ENCODE data around the gene TUBA3D. TPM values are rescaled to one million over a fixed set of nuclear protein-coding genes. Genes with fewer than 3 reads are reported as not detected.
"Not testable (repeated sequence)": the region's sequence is repeated elsewhere in the genome, so short reads cannot be mapped to it uniquely, and the experiment has no call there.

The TUBA3D gene
- total and polyA plus RNA-seq, 2 experiments from 2014 or later = not detected

- Histone ChIP-seq H3K36me3 (ENCODE audit: low read depth) (no peaks in the 10 kb centered on the region), H3F3A (ENCODE audit: insufficient read depth) (no peaks in the 10 kb centered on the region), H3K9me2 (ENCODE audit: insufficient read depth) (no peaks in the 10 kb centered on the region), H4K20me1 (ENCODE audit: insufficient read depth) (no peaks in the 10 kb centered on the region), H3K4me2 (ENCODE audit: unreplicated experiment) (no peak overlapping the region), H3K4me3 (no peak overlapping the region), H2AFZ (no peak overlapping the region), H3K9ac (no peak overlapping the region), H3K4me1 (ENCODE audit: insufficient read depth) (no peaks in the 10 kb centered on the region), H3K9me3 (ENCODE audit: low read depth) (no peaks in the 10 kb centered on the region), H3K27me3 (replicated peaks; ENCODE audit: insufficient read depth) (no peaks in the 10 kb centered on the region), H3K27ac (no peak overlapping the region), H3K79me2 (ENCODE audit: insufficient read depth) (no peaks in the 10 kb centered on the region)
- WGBS, 2 experiments (ENCODE audit: low coverage in 1 of 2, low lambda C conversion rate in 2 of 2, missing lambda C conversion rate in 2 of 2) = 67 to 78% methylated on average over 3 to 19 of the region's 19 CpGs
- TF ChIP-seq EZH2phosphoT487 (IDR thresholded peaks at IDR 0.05; ENCODE audit: insufficient read depth, low read depth) (no peak), EZH2 (IDR thresholded peaks at IDR 0.05; ENCODE audit: insufficient read depth, poor library complexity, severe bottlenecking) (no peak)
- DNase-seq = no peak
- in situ Hi-C loops (cut with MboI) = no loop called here
These were observed 30.0 kb upstream of the TUBA3D start for GRCh38 chr2:131445896-131446295.

GRCh38 chr2:131447981-131448380, 27.9 kb upstream of the TUBA3D start:
- H3K4me2 ChIP-seq (ENCODE audit: unreplicated experiment); H3K36me3 ChIP-seq (ENCODE audit: low read depth); H3K9me2 ChIP-seq (ENCODE audit: insufficient read depth); H3K79me2 ChIP-seq (ENCODE audit: insufficient read depth); in situ Hi-C loops (cut with MboI); H4K20me1 ChIP-seq (ENCODE audit: insufficient read depth); H3F3A ChIP-seq (ENCODE audit: insufficient read depth); H3K27ac ChIP-seq; DNase-seq; H3K27me3 ChIP-seq (replicated peaks; ENCODE audit: insufficient read depth); H3K4me3 ChIP-seq; H3K9me3 ChIP-seq (ENCODE audit: low read depth); H2AFZ ChIP-seq; H3K4me1 ChIP-seq (ENCODE audit: insufficient read depth); H3K9ac ChIP-seq: not testable (repeated sequence)
- WGBS, 2 experiments (ENCODE audit: low coverage in 1 of 2, low lambda C conversion rate in 2 of 2, missing lambda C conversion rate in 2 of 2) = 19 to 30% methylated on average over 2 to 3 of the region's 9 CpGs

GRCh38 chr2:131451265-131451949, 24.5 kb upstream of the TUBA3D start:
- H4K20me1 ChIP-seq (ENCODE audit: insufficient read depth); H3K9ac ChIP-seq; H3K27ac ChIP-seq; H3F3A ChIP-seq (ENCODE audit: insufficient read depth); H3K27me3 ChIP-seq (replicated peaks; ENCODE audit: insufficient read depth); H2AFZ ChIP-seq; DNase-seq; H3K9me2 ChIP-seq (ENCODE audit: insufficient read depth); H3K9me3 ChIP-seq (ENCODE audit: low read depth); H3K79me2 ChIP-seq (ENCODE audit: insufficient read depth); H3K4me3 ChIP-seq; H3K4me2 ChIP-seq (ENCODE audit: unreplicated experiment); H3K4me1 ChIP-seq (ENCODE audit: insufficient read depth); H3K36me3 ChIP-seq (ENCODE audit: low read depth): not testable (repeated sequence)
- 34 to 38% methylated on average over 10 of the region's 10 CpGs for WGBS, 2 experiments (ENCODE audit: low coverage in 1 of 2, low lambda C conversion rate in 2 of 2, missing lambda C conversion rate in 2 of 2)
- in situ Hi-C loops (cut with MboI) = loop anchor here (25.0 kb wide), 1 partner anchor 1239 kb away; no protein-coding TSS in a partner anchor

- not testable (repeated sequence) for H3K9ac ChIP-seq; H3K79me2 ChIP-seq (ENCODE audit: insufficient read depth); H3K27ac ChIP-seq; H3K4me3 ChIP-seq; H3K9me2 ChIP-seq (ENCODE audit: insufficient read depth); DNase-seq; H3F3A ChIP-seq (ENCODE audit: insufficient read depth); H3K4me2 ChIP-seq (ENCODE audit: unreplicated experiment); H3K4me1 ChIP-seq (ENCODE audit: insufficient read depth); H2AFZ ChIP-seq; H3K9me3 ChIP-seq (ENCODE audit: low read depth); H3K27me3 ChIP-seq (replicated peaks; ENCODE audit: insufficient read depth); H3K36me3 ChIP-seq (ENCODE audit: low read depth); H4K20me1 ChIP-seq (ENCODE audit: insufficient read depth)
- in situ Hi-C loops (cut with MboI) = loop anchor here (25.0 kb wide), 1 partner anchor 1243 kb away; no protein-coding TSS in a partner anchor
- WGBS, 2 experiments (ENCODE audit: low coverage in 1 of 2, low lambda C conversion rate in 2 of 2, missing lambda C conversion rate in 2 of 2) = 57 to 60% methylated on average over 1 of the region's 2 CpGs
These were observed 21.0 kb upstream of the TUBA3D start for GRCh38 chr2:131454914-131455313.

- H4K20me1 ChIP-seq (ENCODE audit: insufficient read depth); H3K4me3 ChIP-seq; H2AFZ ChIP-seq; H3K79me2 ChIP-seq (ENCODE audit: insufficient read depth); H3F3A ChIP-seq (ENCODE audit: insufficient read depth); H3K9ac ChIP-seq; H3K9me3 ChIP-seq (ENCODE audit: low read depth); DNase-seq; H3K36me3 ChIP-seq (ENCODE audit: low read depth); H3K4me1 ChIP-seq (ENCODE audit: insufficient read depth); H3K4me2 ChIP-seq (ENCODE audit: unreplicated experiment); H3K9me2 ChIP-seq (ENCODE audit: insufficient read depth); H3K27ac ChIP-seq; H3K27me3 ChIP-seq (replicated peaks; ENCODE audit: insufficient read depth): not testable (repeated sequence)
- in situ Hi-C loops (cut with MboI) = loop anchor here (25.0 kb wide), 1 partner anchor 1255 kb away; no protein-coding TSS in a partner anchor
- 92 to 93% methylated on average over 10 of the region's 10 CpGs for WGBS, 2 experiments (ENCODE audit: low coverage in 1 of 2, low lambda C conversion rate in 2 of 2, missing lambda C conversion rate in 2 of 2)
These were observed 8.2 kb upstream of the TUBA3D start for GRCh38 chr2:131467722-131468121.

GRCh38 chr2:131470944-131471343, 5.0 kb upstream of the TUBA3D start:
- not testable (repeated sequence) for DNase-seq; H2AFZ ChIP-seq; H3K27ac ChIP-seq; H3K36me3 ChIP-seq (ENCODE audit: low read depth); H3K4me2 ChIP-seq (ENCODE audit: unreplicated experiment); H3K9me3 ChIP-seq (ENCODE audit: low read depth); H3K4me3 ChIP-seq; H4K20me1 ChIP-seq (ENCODE audit: insufficient read depth); H3K9me2 ChIP-seq (ENCODE audit: insufficient read depth); H3K4me1 ChIP-seq (ENCODE audit: insufficient read depth); H3K27me3 ChIP-seq (replicated peaks; ENCODE audit: insufficient read depth); H3K79me2 ChIP-seq (ENCODE audit: insufficient read depth); H3K9ac ChIP-seq; H3F3A ChIP-seq (ENCODE audit: insufficient read depth)
- in situ Hi-C loops (cut with MboI) = loop anchor here (25.0 kb wide), 1 partner anchor 1259 kb away; no protein-coding TSS in a partner anchor
- WGBS, 2 experiments (ENCODE audit: low coverage in 1 of 2, low lambda C conversion rate in 2 of 2, missing lambda C conversion rate in 2 of 2) = 87 to 100% methylated on average over 1 to 3 of the region's 3 CpGs

- WGBS, 2 experiments (ENCODE audit: low coverage in 1 of 2, low lambda C conversion rate in 2 of 2, missing lambda C conversion rate in 2 of 2) = 88 to 90% methylated on average over 4 of the region's 8 CpGs
- H3K36me3 ChIP-seq (ENCODE audit: low read depth); H4K20me1 ChIP-seq (ENCODE audit: insufficient read depth); H3K9me3 ChIP-seq (ENCODE audit: low read depth); H3K9ac ChIP-seq; H3K4me1 ChIP-seq (ENCODE audit: insufficient read depth); H3K9me2 ChIP-seq (ENCODE audit: insufficient read depth); H3F3A ChIP-seq (ENCODE audit: insufficient read depth); H3K27me3 ChIP-seq (replicated peaks; ENCODE audit: insufficient read depth); H2AFZ ChIP-seq; H3K27ac ChIP-seq; H3K4me2 ChIP-seq (ENCODE audit: unreplicated experiment); DNase-seq; H3K4me3 ChIP-seq; H3K79me2 ChIP-seq (ENCODE audit: insufficient read depth): not testable (repeated sequence)
- in situ Hi-C loops (cut with MboI) = loop anchor here (25.0 kb wide), 1 partner anchor 1259 kb away; no protein-coding TSS in a partner anchor
These were observed 4.3 kb upstream of the TUBA3D start for GRCh38 chr2:131471624-131472023.
